Vagina (tissue), 2 donors: ENCODE data around the gene METTL25. TPM values are rescaled to one million over a fixed set of nuclear protein-coding genes. Genes with fewer than 3 reads are reported as not detected.
"Not testable (repeated sequence)": the region's sequence is repeated elsewhere in the genome, so short reads cannot be mapped to it uniquely, and the experiment has no call there.

ENCODE experiments used
- DNase-seq, 2 donors: peaks; one replicate each; pipeline ENCODE4 v3.0.0-alpha.2; 2017; ENCODE audit errors: extremely low spot score in 2 of 2
- H3K27ac ChIP-seq: fragments of 200-600 bp; sonication (generic); one replicate; pipeline ENCODE4 v1.5.1; 2019
- H3K27me3 ChIP-seq: fragments of 200-600 bp; sonication (generic); one replicate; pipeline ENCODE4 v1.5.1; 2019
- H3K36me3 ChIP-seq, 2 donors: fragments of 200-600 bp; sonication (generic); one replicate each; pipeline ENCODE4 v1.5.1; 2017 to 2019
- H3K4me1 ChIP-seq: fragments of 200-600 bp; sonication (generic); one replicate; pipeline ENCODE4 v1.5.1; 2019
- H3K4me3 ChIP-seq, 2 donors: fragments of 200-600 bp; sonication (generic); 1 replicate in 1 of 2; 2 replicates in 1 of 2; pipeline ENCODE4 v1.5.1; 2016 to 2019
- H3K9me3 ChIP-seq: fragments of 200-600 bp; sonication (generic); one replicate; pipeline ENCODE4 v1.5.1; 2019
- POLR2A ChIP-seq, 2 donors: fragments of 450-650 bp; IDR thresholded peaks; one replicate each; pipeline ENCODE4 v1.6.1; 2017; ENCODE audit warnings: antibody characterized with exemption in 2 of 2, mild to moderate bottlenecking in 2 of 2, moderate library complexity in 2 of 2
- POLR2AphosphoS5 ChIP-seq, 2 donors: sonication (generic); formaldehyde crosslinking; IDR thresholded peaks; one replicate each; pipeline ENCODE4 v1.9.0; 2017; ENCODE audit warnings: antibody characterized with exemption in 2 of 2, mild to moderate bottlenecking in 2 of 2, low read depth in 1 of 2; ENCODE audit not compliant: insufficient read depth in 1 of 2
- intact Hi-C: fragments of 100-400 bp; cut with DNase I; formaldehyde crosslinking; loops from one replicate; pipeline ENCODE4 v1.15.1; 2023
- total RNA-seq: library from RNA; depleted of rRNA; stranded (reverse); fragments of >200 nt; gene quantifications from one replicate; pipeline ENCODE4 v1.2.3, GENCODE V29; 2016
- TF ChIP-seq, protein P1 (sequence below), 3 experiments: fragments of 450-650 bp in 2 of 3; fragments of 200-600 bp in 1 of 3; sonication (generic) in 1 of 3; IDR thresholded peaks; one replicate each; pipeline ENCODE4 v1.5.1; 2017 to 2019; ENCODE audit warnings: antibody characterized with exemption in 3 of 3, mild to moderate bottlenecking in 2 of 3, moderate library complexity in 2 of 3

METTL25 gene
- total RNA-seq, 1 donor from 2014 or later: 29.0 TPM

DNA sequence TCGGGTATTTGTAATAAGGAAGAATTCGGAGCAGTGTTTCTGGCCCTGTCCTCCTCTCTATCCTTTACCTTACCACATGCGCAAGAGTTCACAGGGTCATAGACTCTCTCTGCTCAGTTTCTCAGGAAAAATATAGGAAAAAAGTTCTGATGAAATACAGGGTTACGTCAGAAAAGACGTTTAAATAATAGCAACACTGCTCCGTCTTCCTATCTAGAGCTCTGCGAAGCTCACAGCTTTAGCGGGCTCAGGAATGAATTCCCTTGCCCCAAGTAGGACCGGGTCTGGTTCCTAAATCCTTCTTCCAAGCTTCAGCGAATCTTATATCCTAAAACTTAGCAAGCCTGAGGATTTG is 507 bp upstream of the METTL25 start:
- Histone ChIP-seq H3K27ac (peak overlapping the region; percentile 90), H3K4me1 (peaks cover 49% of the 10 kb centered on the region), H3K27me3 (no peaks in the 10 kb centered on the region), H3K4me3 (peak overlapping the region; percentile 58 to 80), H3K36me3 (peaks cover 0 to 31% of the 10 kb centered on the region in 2 donors), H3K9me3 (no peaks in the 10 kb centered on the region)
- no peak for TF ChIP-seq POLR2A (IDR thresholded peaks at IDR 0.05)
- no peak for TF ChIP-seq POLR2AphosphoS5 (IDR thresholded peaks at IDR 0.05; ENCODE audit: insufficient read depth in 1 of 2, low read depth in 1 of 2)
- TF ChIP-seq, protein P1, sequence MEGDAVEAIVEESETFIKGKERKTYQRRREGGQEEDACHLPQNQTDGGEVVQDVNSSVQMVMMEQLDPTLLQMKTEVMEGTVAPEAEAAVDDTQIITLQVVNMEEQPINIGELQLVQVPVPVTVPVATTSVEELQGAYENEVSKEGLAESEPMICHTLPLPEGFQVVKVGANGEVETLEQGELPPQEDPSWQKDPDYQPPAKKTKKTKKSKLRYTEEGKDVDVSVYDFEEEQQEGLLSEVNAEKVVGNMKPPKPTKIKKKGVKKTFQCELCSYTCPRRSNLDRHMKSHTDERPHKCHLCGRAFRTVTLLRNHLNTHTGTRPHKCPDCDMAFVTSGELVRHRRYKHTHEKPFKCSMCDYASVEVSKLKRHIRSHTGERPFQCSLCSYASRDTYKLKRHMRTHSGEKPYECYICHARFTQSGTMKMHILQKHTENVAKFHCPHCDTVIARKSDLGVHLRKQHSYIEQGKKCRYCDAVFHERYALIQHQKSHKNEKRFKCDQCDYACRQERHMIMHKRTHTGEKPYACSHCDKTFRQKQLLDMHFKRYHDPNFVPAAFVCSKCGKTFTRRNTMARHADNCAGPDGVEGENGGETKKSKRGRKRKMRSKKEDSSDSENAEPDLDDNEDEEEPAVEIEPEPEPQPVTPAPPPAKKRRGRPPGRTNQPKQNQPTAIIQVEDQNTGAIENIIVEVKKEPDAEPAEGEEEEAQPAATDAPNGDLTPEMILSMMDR (IDR thresholded peaks at IDR 0.05): no peak
- intact Hi-C loops: no loop called here
- DNase-seq: no peak

- peaks cover 51% of the 10 kb centered on the region for H3K4me1 ChIP-seq
- intact Hi-C loops: no loop called here
- H3K27me3 ChIP-seq: no peaks in the 10 kb centered on the region
- no peaks in the 10 kb centered on the region for H3K9me3 ChIP-seq
- H3K36me3 ChIP-seq: peaks cover 0 to 20% of the 10 kb centered on the region in 2 donors
- H3K27ac ChIP-seq: peak overlapping the region; percentile 90
- no peak for TF ChIP-seq POLR2AphosphoS5 (IDR thresholded peaks at IDR 0.05; ENCODE audit: insufficient read depth in 1 of 2, low read depth in 1 of 2)
- TF ChIP-seq, protein P1 (IDR thresholded peaks at IDR 0.05): no peak
- TF ChIP-seq POLR2A (IDR thresholded peaks at IDR 0.05): no peak
- no peak for DNase-seq
- peak overlapping the region; percentile 58 to 80 for H3K4me3 ChIP-seq
Observed at GRCh38 chr12:82359115-82359478, 768 bp downstream of the METTL25 start.

DNA sequence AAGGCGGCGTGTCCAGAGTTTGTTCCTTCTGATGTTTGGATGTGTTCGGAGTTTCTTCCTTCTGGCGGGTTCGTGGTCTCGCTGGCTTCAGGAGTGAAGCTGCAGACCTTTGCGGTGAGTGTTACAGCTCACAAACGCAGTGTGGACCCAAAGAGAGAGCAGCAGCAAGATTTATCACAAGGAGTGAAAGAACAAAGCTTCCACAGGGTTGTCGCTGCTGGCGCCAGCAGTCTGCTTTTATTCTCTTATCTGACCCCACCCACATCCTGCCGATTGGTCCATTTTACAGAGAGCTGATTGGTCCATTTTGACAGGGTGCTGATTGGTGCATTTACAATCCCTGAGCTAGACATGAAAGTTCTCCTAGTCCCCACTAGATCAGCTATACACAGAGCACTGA is 2.5 kb downstream of the METTL25 start:
- H3K9me3 ChIP-seq, H3K36me3 ChIP-seq, H3K4me3 ChIP-seq, H3K27ac ChIP-seq, H3K27me3 ChIP-seq, intact Hi-C loops, DNase-seq: not testable (repeated sequence)
- peaks cover 40% of the 10 kb centered on the region for H3K4me1 ChIP-seq

GRCh38 chr12:82361461-82361915 is 3.2 kb downstream of the METTL25 start:
- peaks cover 33% of the 10 kb centered on the region for H3K4me1 ChIP-seq
- DNase-seq: no peak
- no peaks in the 10 kb centered on the region for H3K36me3 ChIP-seq
- H3K27me3 ChIP-seq: no peaks in the 10 kb centered on the region
- no peak overlapping the region for H3K27ac ChIP-seq
- H3K4me3 ChIP-seq: no peak overlapping the region
- intact Hi-C loops: no loop called here
- TF ChIP-seq POLR2AphosphoS5 (IDR thresholded peaks at IDR 0.05; ENCODE audit: insufficient read depth in 1 of 2, low read depth in 1 of 2): no peak
- TF ChIP-seq POLR2A (IDR thresholded peaks at IDR 0.05): no peak
- TF ChIP-seq, protein P1 (IDR thresholded peaks at IDR 0.05): no peak
- H3K9me3 ChIP-seq: no peaks in the 10 kb centered on the region

- DNase-seq: no peak
- Histone ChIP-seq H3K9me3 (no peaks in the 10 kb centered on the region), H3K27me3 (no peaks in the 10 kb centered on the region), H3K4me1 (peaks cover 19% of the 10 kb centered on the region), H3K36me3 (no peaks in the 10 kb centered on the region), H3K4me3 (no peak overlapping the region), H3K27ac (no peak overlapping the region)
- TF ChIP-seq, protein P1 (IDR thresholded peaks at IDR 0.05): no peak
- TF ChIP-seq POLR2AphosphoS5 (IDR thresholded peaks at IDR 0.05; ENCODE audit: insufficient read depth in 1 of 2, low read depth in 1 of 2) (no peak), POLR2A (IDR thresholded peaks at IDR 0.05) (no peak)
- intact Hi-C loops: no loop called here
Observed at GRCh38 chr12:82363990-82364389, 5.7 kb downstream of the METTL25 start.

DNA sequence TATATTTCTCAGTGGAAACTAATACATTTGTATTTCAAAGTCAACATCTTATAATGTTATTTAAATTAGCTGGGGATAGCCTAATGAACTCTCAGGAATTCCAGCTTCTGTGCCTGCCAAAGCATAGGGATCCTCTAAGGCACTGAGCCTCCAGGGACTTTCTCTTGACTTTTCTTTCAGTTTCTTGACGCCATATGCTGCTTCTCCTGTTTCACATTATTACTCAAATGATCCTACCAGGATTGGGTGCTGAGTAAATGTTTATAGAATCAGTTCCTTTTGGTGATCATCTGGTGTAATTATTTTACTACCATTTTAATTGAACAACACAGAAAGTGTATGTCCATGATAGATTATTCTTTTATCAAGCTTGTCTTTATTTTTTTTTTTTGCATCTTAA is 7.9 kb downstream of the METTL25 start:
- Histone ChIP-seq H3K9me3 (no peaks in the 10 kb centered on the region), H3K27ac (no peak overlapping the region), H3K36me3 (no peaks in the 10 kb centered on the region), H3K4me3 (no peak overlapping the region), H3K27me3 (no peaks in the 10 kb centered on the region), H3K4me1 (peaks cover 8% of the 10 kb centered on the region)
- intact Hi-C loops: no loop called here
- no peak for DNase-seq
- TF ChIP-seq, protein P1 (IDR thresholded peaks at IDR 0.05): no peak
- no peak for TF ChIP-seq POLR2AphosphoS5 (IDR thresholded peaks at IDR 0.05; ENCODE audit: insufficient read depth in 1 of 2, low read depth in 1 of 2)
- no peak for TF ChIP-seq POLR2A (IDR thresholded peaks at IDR 0.05)
